H9 (cell line): Measurements from ENCODE around the gene DDX19B. TPM values are rescaled to one million over a fixed set of nuclear protein-coding genes. Genes with fewer than 3 reads are reported as not detected.

Experiments
- DNase-seq: peaks from one replicate; pipeline ENCODE4 v3.0.0-alpha.2; 2017
- H2AFZ ChIP-seq: one replicate; pipeline ENCODE4 v1.6.1; 2013; ENCODE audit warnings: mild to moderate bottlenecking, low read length, control low read depth, moderate library complexity
- H2AK5ac ChIP-seq: 2 replicates; pipeline ENCODE4 v1.6.1; 2013; ENCODE audit warnings: low read length, control low read depth, mixed read lengths; ENCODE audit not compliant: insufficient read length
- H2BK120ac ChIP-seq: one replicate; pipeline ENCODE4 v1.6.1; 2013; ENCODE audit warnings: low read depth, mild to moderate bottlenecking, low read length, control low read depth, inconsistent platforms; ENCODE audit not compliant: poor library complexity, severe bottlenecking
- H2BK12ac ChIP-seq: 2 replicates; pipeline ENCODE4 v1.6.1; 2013; ENCODE audit warnings: low read length, control low read depth, mixed read lengths, low read depth; ENCODE audit not compliant: insufficient read length
- H2BK15ac ChIP-seq: 2 replicates; pipeline ENCODE4 v1.6.1; 2013; ENCODE audit warnings: low read depth, low read length, control low read depth
- H2BK20ac ChIP-seq: one replicate; pipeline ENCODE4 v1.6.1; 2013; ENCODE audit warnings: low read depth, mild to moderate bottlenecking, low read length, control low read depth, inconsistent platforms; ENCODE audit not compliant: poor library complexity, severe bottlenecking
- H2BK5ac ChIP-seq: 2 replicates; pipeline ENCODE4 v1.6.1; 2013; ENCODE audit warnings: low read length, control low read depth, mixed read lengths; ENCODE audit not compliant: insufficient read length
- H3K14ac ChIP-seq: 2 replicates; pipeline ENCODE4 v1.6.1; 2013; ENCODE audit warnings: low read length, control low read depth; ENCODE audit not compliant: insufficient read depth
- H3K18ac ChIP-seq: 2 replicates; pipeline ENCODE4 v1.6.1; 2013; ENCODE audit warnings: low read depth, mild to moderate bottlenecking, mixed read lengths, low read length, control low read depth; ENCODE audit not compliant: insufficient read length
- H3K23ac ChIP-seq: 2 replicates; pipeline ENCODE4 v1.6.1; 2013; ENCODE audit warnings: low read length, control low read depth, mixed read lengths, low read depth; ENCODE audit not compliant: insufficient read length
- H3K23me2 ChIP-seq: 2 replicates; pipeline ENCODE4 v1.6.1; 2013; ENCODE audit warnings: low read depth, mild to moderate bottlenecking, mixed read lengths, low read length, control low read depth; ENCODE audit not compliant: insufficient read length, poor library complexity, severe bottlenecking
- H3K27ac ChIP-seq: 2 replicates; pipeline ENCODE4 v1.5.1; 2013; ENCODE audit warnings: low read length, control low read depth, mixed read lengths, low read depth; ENCODE audit not compliant: insufficient read length
- H3K27me3 ChIP-seq: 2 replicates; pipeline ENCODE4 v1.6.1; 2013; ENCODE audit warnings: low read length, control low read depth, inconsistent platforms; ENCODE audit not compliant: insufficient read depth
- H3K4ac ChIP-seq: 2 replicates; pipeline ENCODE4 v1.6.1; 2013; ENCODE audit warnings: low read depth, mild to moderate bottlenecking, control low read depth, inconsistent platforms, low read length, moderate library complexity
- H3K4me1 ChIP-seq: 2 replicates; pipeline ENCODE4 v1.6.1; 2013; ENCODE audit warnings: low read length, control low read depth, inconsistent platforms; ENCODE audit not compliant: insufficient read depth
- H3K4me2 ChIP-seq: 2 replicates; pipeline ENCODE4 v1.6.1; 2013; ENCODE audit warnings: low read length, control low read depth, mixed read lengths; ENCODE audit not compliant: insufficient read length, insufficient read depth
- H3K56ac ChIP-seq: 2 replicates; pipeline ENCODE4 v1.6.1; 2013; ENCODE audit warnings: low read depth, mild to moderate bottlenecking, mixed read lengths, low read length, control low read depth; ENCODE audit not compliant: insufficient read length
- H3K79me1 ChIP-seq: 2 replicates; pipeline ENCODE4 v1.6.1; 2013; ENCODE audit warnings: low read depth, mild to moderate bottlenecking, moderate library complexity, low read length, control low read depth, inconsistent platforms; ENCODE audit not compliant: insufficient read depth, poor library complexity, severe bottlenecking
- H3K79me2 ChIP-seq: 2 replicates; pipeline ENCODE4 v1.6.1; 2013; ENCODE audit warnings: low read length, control low read depth, inconsistent platforms; ENCODE audit not compliant: insufficient read depth
- H3K9ac ChIP-seq: 2 replicates; pipeline ENCODE4 v1.6.1; 2013; ENCODE audit warnings: low read length, control low read depth, mixed read lengths; ENCODE audit not compliant: insufficient read length; ENCODE audit errors: extremely low read depth
- H3K9me3 ChIP-seq: one replicate; pipeline ENCODE4 v1.6.1; 2013; ENCODE audit warnings: low read depth, low read length, inconsistent platforms; ENCODE audit not compliant: control insufficient read depth
- H3T11ph ChIP-seq: one replicate; pipeline ENCODE4 v1.6.1; 2013; ENCODE audit warnings: mild to moderate bottlenecking, low read length, control low read depth, inconsistent platforms
- H4K20me1 ChIP-seq: one replicate; pipeline ENCODE4 v1.6.1; 2013; ENCODE audit not compliant: control insufficient read depth, insufficient read length, insufficient read depth
- H4K5ac ChIP-seq: 2 replicates; pipeline ENCODE4 v1.6.1; 2013; ENCODE audit warnings: low read depth, mild to moderate bottlenecking, mixed read lengths, low read length, control low read depth; ENCODE audit not compliant: insufficient read length
- H4K8ac ChIP-seq: replicated peaks from 2 replicates; pipeline ENCODE4 v1.6.1; 2013; ENCODE audit warnings: low read length, control low read depth, mixed read lengths, low read depth; ENCODE audit not compliant: insufficient read length
- H4K91ac ChIP-seq: 2 replicates; pipeline ENCODE4 v1.6.1; 2013; ENCODE audit warnings: low read depth, mild to moderate bottlenecking, moderate library complexity, mixed read lengths, low read length, control low read depth; ENCODE audit not compliant: insufficient read length
- H3K27ac Mint-ChIP-seq, 3 experiments: 2 replicates in 2 of 3; 3 replicates in 1 of 3; pipeline ENCODE4 v1.8.0; 2020 to 2021; ENCODE audit warnings: mixed read lengths in 3 of 3, mild to moderate bottlenecking in 1 of 3, moderate library complexity in 1 of 3
- H3K27me3 Mint-ChIP-seq: 2 replicates; pipeline ENCODE4 v1.8.0; 2021; ENCODE audit warnings: low read depth, mild to moderate bottlenecking, moderate library complexity, mixed read lengths
- H3K36me3 Mint-ChIP-seq, 3 experiments: 2 replicates in 2 of 3; 3 replicates in 1 of 3; pipeline ENCODE4 v1.8.0; 2020 to 2021; ENCODE audit warnings: low read depth in 3 of 3, mixed read lengths in 3 of 3; ENCODE audit not compliant: insufficient read depth in 1 of 3
- H3K4me1 Mint-ChIP-seq, 2 experiments: 2 replicates each; pipeline ENCODE4 v1.8.0; 2020; ENCODE audit warnings: mixed read lengths in 2 of 2
- H3K4me3 Mint-ChIP-seq, 2 experiments: 2 replicates in 1 of 2; 3 replicates in 1 of 2; pipeline ENCODE4 v1.8.0; 2020 to 2021; ENCODE audit warnings: mild to moderate bottlenecking in 2 of 2, mixed read lengths in 2 of 2, moderate library complexity in 1 of 2
- H3K9me3 Mint-ChIP-seq, 2 experiments: 2 replicates in 1 of 2; 3 replicates in 1 of 2; pipeline ENCODE4 v1.8.0; 2020; ENCODE audit warnings: mild to moderate bottlenecking in 2 of 2, mixed read lengths in 2 of 2, moderate library complexity in 1 of 2
- CTCF ChIP-seq: fragments of 200-600 bp; sonication (generic); conservative IDR thresholded peaks from 3 replicates; pipeline ENCODE4 v1.8.0; 2021; ENCODE audit warnings: antibody characterized with exemption, mild to moderate bottlenecking
- WGBS: extraction: QIAGEN DNeasy Blood & Tissue Kit; methylation state at CpG from one replicate; pipeline ENCODE4 v1.1.7; 2013; ENCODE audit warnings: missing lambda C conversion rate, low lambda C conversion rate, mixed read lengths; ENCODE audit not compliant: insufficient read length; ENCODE audit errors: extremely low coverage; 5-methylcytosine and 5-hydroxymethylcytosine counted together
- total RNA-seq: library from RNA; stranded (reverse); gene quantifications from 2 replicates; pipeline ENCODE4 v1.2.1, GENCODE V29; 2021

Gene DDX19B
- total RNA-seq, 1 experiment from 2014 or later = 47.3 TPM

- Mint-ChIP-seq H3K4me3 (peak overlapping the region in 1 of 2 experiments; percentile 21; a peak in 2 of 5 replicates), H3K4me1 (peaks cover 20 to 29% of the 10 kb centered on the region in 2 experiments), H3K9me3 (no peaks in the 10 kb centered on the region), H3K27me3 (no peaks in the 10 kb centered on the region), H3K27ac (peak overlapping the region in 2 of 3 experiments; percentile 44 to 86; a peak in 3 of 7 replicates), H3K36me3 (peaks cover 0 to 5% (median 0%) of the 10 kb centered on the region in 3 experiments; a peak in 2 of 7 replicates)
- H3K9me3 ChIP-seq = no peaks in the 10 kb centered on the region
- H3K18ac ChIP-seq = no peak overlapping the region
- DNase-seq = no peak
- no peak overlapping the region for H2BK12ac ChIP-seq
- H3K4ac ChIP-seq = no peak overlapping the region
- H4K91ac ChIP-seq = no peak overlapping the region
- no peak overlapping the region for H4K8ac ChIP-seq
- H2AK5ac ChIP-seq = no peak overlapping the region
- H3T11ph ChIP-seq = no peak overlapping the region
- H3K79me2 ChIP-seq = no peaks in the 10 kb centered on the region; the same call in 1 of the 2 replicates
- no peak overlapping the region for H3K9ac ChIP-seq
- no peaks in the 10 kb centered on the region for H3K27me3 ChIP-seq
- no peak overlapping the region for H2BK15ac ChIP-seq
- no peak overlapping the region for H2BK20ac ChIP-seq
- H2BK120ac ChIP-seq = no peak overlapping the region
- no CpG with 5 or more reads among the region's 3 CpGs for WGBS
- no peak overlapping the region for H3K27ac ChIP-seq
- H4K5ac ChIP-seq = no peak overlapping the region
- H2AFZ ChIP-seq = no peak overlapping the region
- H3K14ac ChIP-seq = no peak overlapping the region
- no peak overlapping the region for H3K56ac ChIP-seq
- H3K79me1 ChIP-seq = no peaks in the 10 kb centered on the region
- TF ChIP-seq CTCF = no peak
- no peak overlapping the region for H3K4me2 ChIP-seq
- no peak overlapping the region for H3K23ac ChIP-seq
- no peak overlapping the region for H2BK5ac ChIP-seq
- no peaks in the 10 kb centered on the region for H3K4me1 ChIP-seq
- no peaks in the 10 kb centered on the region for H4K20me1 ChIP-seq
- peaks cover 3% of the 10 kb centered on the region for H3K23me2 ChIP-seq
Measured at GRCh38 chr16:70342016-70342415, 43.0 kb downstream of the DDX19B start.
